AG10803 (cell line): ENCODE data around the gene RAD51B.

ENCODE experiments used
- DNase-seq: peaks from one replicate; pipeline ENCODE4 v3.0.0; 2010; ENCODE audit warnings: low read depth
- H3K4me3 ChIP-seq: 2 replicates; pipeline ENCODE4 v1.5.1; 2011; ENCODE audit warnings: mild to moderate bottlenecking, low read length, control low read depth
- TF ChIP-seq, protein P1 (sequence below): conservative IDR thresholded peaks from 2 replicates; pipeline ENCODE4 v1.5.1; 2011; ENCODE audit warnings: mild to moderate bottlenecking, low read length, control low read depth, inconsistent platforms

Gene RAD51B

GRCh38 chr14:68065322-68065721 lies 245.7 kb downstream of the RAD51B start:
- H3K4me3 ChIP-seq: no peak overlapping the region
- DNase-seq: no peak
- TF ChIP-seq, protein P1, sequence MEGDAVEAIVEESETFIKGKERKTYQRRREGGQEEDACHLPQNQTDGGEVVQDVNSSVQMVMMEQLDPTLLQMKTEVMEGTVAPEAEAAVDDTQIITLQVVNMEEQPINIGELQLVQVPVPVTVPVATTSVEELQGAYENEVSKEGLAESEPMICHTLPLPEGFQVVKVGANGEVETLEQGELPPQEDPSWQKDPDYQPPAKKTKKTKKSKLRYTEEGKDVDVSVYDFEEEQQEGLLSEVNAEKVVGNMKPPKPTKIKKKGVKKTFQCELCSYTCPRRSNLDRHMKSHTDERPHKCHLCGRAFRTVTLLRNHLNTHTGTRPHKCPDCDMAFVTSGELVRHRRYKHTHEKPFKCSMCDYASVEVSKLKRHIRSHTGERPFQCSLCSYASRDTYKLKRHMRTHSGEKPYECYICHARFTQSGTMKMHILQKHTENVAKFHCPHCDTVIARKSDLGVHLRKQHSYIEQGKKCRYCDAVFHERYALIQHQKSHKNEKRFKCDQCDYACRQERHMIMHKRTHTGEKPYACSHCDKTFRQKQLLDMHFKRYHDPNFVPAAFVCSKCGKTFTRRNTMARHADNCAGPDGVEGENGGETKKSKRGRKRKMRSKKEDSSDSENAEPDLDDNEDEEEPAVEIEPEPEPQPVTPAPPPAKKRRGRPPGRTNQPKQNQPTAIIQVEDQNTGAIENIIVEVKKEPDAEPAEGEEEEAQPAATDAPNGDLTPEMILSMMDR: no peak

- TF ChIP-seq, protein P1: no peak
Observed at GRCh38 chr14:68074765-68075381, 255.3 kb downstream of the RAD51B start.

DNA sequence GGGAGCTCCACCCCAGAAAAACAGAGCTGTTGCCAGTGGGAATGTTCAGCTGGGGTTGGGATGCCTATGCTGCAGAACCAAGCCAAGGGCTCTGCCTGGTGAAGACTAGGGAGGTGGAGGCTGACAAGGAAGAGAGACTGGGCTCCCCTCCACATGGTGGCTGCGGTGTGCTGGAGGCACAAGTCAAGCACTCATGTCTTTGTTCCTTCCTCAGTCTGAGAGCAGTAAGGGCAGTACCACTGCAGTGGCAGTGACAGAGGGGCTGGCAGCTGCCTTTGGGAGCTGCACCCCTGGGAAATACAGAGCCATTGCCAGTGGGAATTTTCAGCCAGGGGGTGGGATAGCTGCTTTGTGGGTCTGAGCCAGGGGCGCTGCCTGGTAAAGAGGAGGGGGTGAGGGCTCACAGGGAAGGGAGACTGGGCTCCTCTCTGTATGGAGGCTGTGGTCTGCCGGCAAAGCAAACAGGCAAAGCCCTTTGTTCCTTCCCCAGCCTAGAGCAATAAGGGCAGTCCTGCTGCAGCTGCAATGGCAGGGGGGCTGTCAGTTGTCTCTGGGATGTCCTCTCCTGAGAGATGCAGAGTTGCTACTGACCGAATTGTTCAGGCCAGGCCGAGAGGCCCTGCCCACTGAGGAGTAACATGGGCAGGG lies 255.9 kb downstream of the RAD51B start:
- H3K4me3 ChIP-seq: no peak overlapping the region
- no peak for DNase-seq
- TF ChIP-seq, protein P1: no peak

More at GRCh38 chr14:68074765-68075381, 255.3 kb downstream of the RAD51B start:
- DNase-seq: no peak
- H3K4me3 ChIP-seq: no peak overlapping the region

DNA sequence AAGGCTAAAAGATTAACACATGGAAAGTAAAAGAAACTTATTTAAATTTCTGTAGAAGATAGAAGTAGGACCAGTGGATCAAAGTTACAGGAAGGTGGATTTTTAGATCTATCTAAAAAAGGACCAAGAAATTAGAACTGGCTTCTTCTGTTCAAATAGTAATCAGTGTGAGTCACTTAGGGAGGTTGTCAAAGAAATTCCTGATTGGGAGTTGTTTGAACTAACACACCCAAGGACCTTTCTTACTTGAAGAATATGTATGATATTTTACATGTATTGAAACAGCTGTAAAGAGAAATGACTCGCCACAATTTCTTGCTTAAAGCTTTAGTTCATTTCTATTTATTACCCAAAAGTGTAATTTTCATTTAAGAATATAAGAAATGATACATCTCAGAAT lies 256.9 kb downstream of the RAD51B start:
- no peak for DNase-seq
- TF ChIP-seq, protein P1: no peak
- no peak overlapping the region for H3K4me3 ChIP-seq

- no peak for DNase-seq
- TF ChIP-seq, protein P1: no peak
- no peak overlapping the region for H3K4me3 ChIP-seq
Observed at GRCh38 chr14:68079941-68080697, 260.5 kb downstream of the RAD51B start.

DNA sequence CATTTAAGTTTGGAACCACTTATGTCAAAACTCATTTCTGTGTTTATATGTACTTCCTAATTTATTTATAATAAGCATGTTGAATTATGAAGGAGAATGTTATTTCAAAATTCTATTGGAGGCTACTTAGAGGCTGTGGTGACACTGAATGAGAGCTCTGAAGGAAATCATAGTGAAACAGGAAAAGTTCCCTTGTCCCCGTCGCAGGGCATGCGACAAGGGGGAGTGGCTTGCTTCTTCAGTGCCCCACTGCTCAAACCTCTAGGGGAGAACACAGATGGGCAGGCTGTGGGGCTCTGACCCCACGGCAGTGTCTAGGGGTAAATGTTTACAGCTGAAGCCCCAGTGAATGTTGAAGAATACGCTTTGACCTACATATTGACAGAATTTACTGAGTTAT lies 261.9 kb downstream of the RAD51B start:
- H3K4me3 ChIP-seq: no peak overlapping the region
- no peak for DNase-seq
- TF ChIP-seq, protein P1: no peak
